Bronchial epithelial cell (primary cell): ENCODE results near the gene FRMD4A. TPM values are rescaled to one million over a fixed set of nuclear protein-coding genes. Genes with fewer than 3 reads are reported as not detected.
A peak's percentile ranks its signal among the peaks of the same experiment; 100 is the strongest.
"Not testable (repeated sequence)": the region's sequence is repeated elsewhere in the genome, so short reads cannot be mapped to it uniquely, and the experiment has no call there.

Source experiments
- DNase-seq: peaks from one replicate; pipeline ENCODE4 v3.0.0-alpha.2; 2010; ENCODE audit warnings: low read depth
- FAIRE-seq: peaks from 2 replicates; lab custom pipeline; 2011; peaks lifted over from hg19 to GRCh38; lab: Jason Lieb, UNC
- H3K27me3 ChIP-seq: 2 replicates; pipeline ENCODE4 v1.5.1; 2011; ENCODE audit warnings: low read length; ENCODE audit not compliant: control insufficient read depth, insufficient read depth
- H3K36me3 ChIP-seq: 2 replicates; pipeline ENCODE4 v1.5.1; 2011; ENCODE audit warnings: low read length; ENCODE audit not compliant: control insufficient read depth, insufficient read depth
- H3K4me3 ChIP-seq: 2 replicates; pipeline ENCODE4 v1.5.1; 2011; ENCODE audit warnings: mild to moderate bottlenecking, low read depth, low read length, control low read depth
- CTCF ChIP-seq: IDR thresholded peaks from 2 replicates; pipeline ENCODE4 v1.5.1; 2011; ENCODE audit warnings: mild to moderate bottlenecking, moderate library complexity, low read length, control low read depth, inconsistent platforms; ENCODE audit not compliant: insufficient read depth, severe bottlenecking
- total RNA-seq: library from RNA; depleted of rRNA; stranded (reverse); fragments of >200 nt; gene quantifications from 2 replicates; pipeline ENCODE4 v1.2.1, GENCODE V29; 2014

Gene FRMD4A
- total RNA-seq, 1 donor from 2014 or later = 3.2 TPM

DNA sequence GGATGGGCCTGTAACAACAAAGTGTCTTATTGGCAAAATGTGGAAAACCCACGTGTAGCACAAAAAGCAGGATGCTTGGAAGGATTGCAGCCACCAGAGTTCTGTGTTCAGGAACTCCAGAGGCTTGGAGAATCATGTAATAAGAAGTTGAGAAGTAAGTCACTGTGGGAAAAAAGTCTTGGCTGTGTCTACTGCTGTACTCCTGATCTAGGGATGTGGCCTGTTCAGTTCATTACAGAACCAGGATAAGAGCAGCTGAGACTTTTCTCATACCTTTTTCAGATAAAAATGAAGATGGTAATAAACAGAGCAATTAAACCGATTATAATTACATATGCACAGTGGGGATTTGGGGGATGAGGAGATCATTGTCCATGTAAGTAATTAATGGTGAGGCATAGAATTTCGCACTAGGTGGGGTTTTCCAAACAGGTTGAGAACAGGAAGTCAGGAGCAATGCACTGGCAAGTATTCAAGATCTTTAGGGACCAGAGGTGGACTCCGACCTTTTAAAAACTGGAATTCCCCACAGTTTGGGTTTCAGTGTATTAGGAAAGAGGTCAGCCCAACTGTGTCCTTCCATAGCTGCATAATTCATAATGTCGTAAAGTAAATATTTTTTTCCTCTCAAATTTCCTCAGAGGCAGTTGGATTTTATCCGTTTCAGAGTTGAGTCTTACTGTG lies 281.7 kb downstream of the FRMD4A start:
- DNase-seq (peak; percentile 33), FAIRE-seq (no peak)
- Histone ChIP-seq H3K4me3 (no peak overlapping the region), H3K36me3 (no peaks in the 10 kb centered on the region), H3K27me3 (peaks cover 2% of the 10 kb centered on the region)
- TF ChIP-seq CTCF = no peak

GRCh38 chr10:14047431-14047830 lies 283.3 kb downstream of the FRMD4A start:
- FAIRE-seq (no peak), DNase-seq (no peak)
- Histone ChIP-seq H3K36me3 (no peaks in the 10 kb centered on the region), H3K4me3 (no peak overlapping the region), H3K27me3 (no peaks in the 10 kb centered on the region)
- no peak for TF ChIP-seq CTCF

DNA sequence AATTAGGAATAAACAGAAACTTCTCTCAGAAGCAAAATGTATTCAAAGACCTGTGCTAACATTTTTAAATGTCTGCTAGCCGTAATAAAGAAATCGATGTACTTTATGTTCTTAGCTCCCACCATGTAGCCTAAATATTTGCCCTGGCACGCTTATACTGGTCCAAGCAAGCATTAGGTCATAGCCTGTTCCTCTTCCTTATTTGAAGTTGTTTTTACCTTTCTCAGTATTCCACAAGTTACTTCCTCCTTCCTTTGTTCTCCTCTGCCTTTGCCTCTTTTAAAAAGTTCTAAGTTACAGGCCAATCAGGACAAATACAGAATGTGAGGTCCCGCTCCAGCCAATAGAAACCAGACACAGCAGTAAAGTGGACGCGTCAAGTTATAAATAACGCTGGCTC lies 288.7 kb downstream of the FRMD4A start:
- peak; percentile 12 for DNase-seq
- H3K4me3 ChIP-seq, H3K27me3 ChIP-seq, FAIRE-seq, H3K36me3 ChIP-seq: not testable (repeated sequence)

DNA sequence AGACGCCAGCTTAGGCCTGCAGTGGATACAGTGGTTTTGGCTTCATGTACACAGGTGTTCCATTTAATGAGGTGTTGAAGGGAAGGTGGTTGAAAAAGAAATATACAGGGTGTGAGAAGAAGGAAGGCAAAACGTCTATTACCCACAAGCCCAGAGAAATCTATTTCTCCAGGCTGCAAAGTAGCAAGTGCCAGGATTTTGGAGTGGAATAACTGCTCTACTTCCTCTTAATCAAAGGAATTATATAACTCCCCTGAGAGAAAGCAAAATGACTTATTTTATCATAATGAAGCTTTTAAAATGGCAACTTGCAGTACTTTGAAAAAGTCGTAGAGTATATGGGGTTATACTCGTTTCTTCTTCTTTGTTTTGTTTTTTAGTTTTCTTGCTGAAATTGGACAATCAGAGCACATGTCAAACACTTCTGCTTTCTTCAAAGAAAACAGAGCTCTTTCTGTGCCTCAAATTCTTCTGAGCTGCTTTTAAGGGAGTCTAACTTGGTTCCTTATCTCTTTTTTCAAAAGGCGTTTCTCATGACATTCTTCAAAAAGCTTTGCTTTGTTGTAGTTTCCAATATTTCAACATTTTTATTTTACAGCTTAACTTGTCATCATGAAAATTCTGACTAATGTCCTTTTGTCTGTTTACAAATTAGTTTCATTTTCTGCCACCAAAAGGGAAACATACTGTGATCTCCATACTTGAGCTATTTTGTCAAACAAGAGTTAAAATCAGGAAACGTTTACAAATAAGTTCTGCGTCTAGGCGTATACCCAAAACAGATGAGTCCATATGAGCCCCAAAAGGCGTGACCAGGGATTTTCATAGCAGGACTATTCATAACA lies 289.7 kb downstream of the FRMD4A start:
- FAIRE-seq = no peak
- TF ChIP-seq CTCF = no peak
- H3K4me3 ChIP-seq = no peak overlapping the region
- no peaks in the 10 kb centered on the region for H3K36me3 ChIP-seq
- DNase-seq = peak; percentile 30
- no peaks in the 10 kb centered on the region for H3K27me3 ChIP-seq

DNA sequence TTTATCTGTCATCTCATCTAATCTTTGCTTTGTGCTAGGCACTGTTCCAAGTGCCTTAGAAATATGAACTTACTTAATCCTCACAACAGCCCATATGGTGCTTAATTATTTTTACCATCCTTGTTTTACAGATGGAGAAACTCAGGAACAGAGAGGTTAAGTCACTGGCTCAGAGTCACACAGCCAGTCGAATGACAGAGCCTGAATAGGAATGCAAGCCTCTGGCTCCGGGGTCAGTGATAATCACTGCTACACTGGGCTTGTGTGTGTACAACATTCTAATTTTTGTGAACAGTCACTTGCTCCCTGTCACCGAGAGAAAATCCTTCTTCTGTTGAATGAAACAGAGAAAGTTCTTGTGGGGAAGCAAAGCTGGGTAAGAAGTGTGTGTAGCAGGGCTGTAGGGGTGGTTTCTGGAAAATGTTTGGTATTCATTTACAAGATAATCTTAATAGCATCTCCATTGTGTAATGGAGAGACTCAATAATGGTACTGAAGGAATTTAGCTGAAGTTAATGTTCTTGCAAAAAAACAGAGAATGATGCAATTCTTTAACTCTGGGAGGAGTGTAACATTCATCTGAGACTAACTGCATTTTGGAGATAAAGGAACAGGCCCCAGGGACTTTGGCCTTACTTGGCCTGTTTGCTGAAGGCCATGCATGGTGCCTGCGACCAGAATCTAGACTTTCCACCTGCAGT lies 290.6 kb downstream of the FRMD4A start:
- H3K4me3 ChIP-seq = no peak overlapping the region
- FAIRE-seq (no peak), DNase-seq (no peak)
- H3K36me3 ChIP-seq = no peaks in the 10 kb centered on the region
- no peaks in the 10 kb centered on the region for H3K27me3 ChIP-seq
- no peak for TF ChIP-seq CTCF

DNA sequence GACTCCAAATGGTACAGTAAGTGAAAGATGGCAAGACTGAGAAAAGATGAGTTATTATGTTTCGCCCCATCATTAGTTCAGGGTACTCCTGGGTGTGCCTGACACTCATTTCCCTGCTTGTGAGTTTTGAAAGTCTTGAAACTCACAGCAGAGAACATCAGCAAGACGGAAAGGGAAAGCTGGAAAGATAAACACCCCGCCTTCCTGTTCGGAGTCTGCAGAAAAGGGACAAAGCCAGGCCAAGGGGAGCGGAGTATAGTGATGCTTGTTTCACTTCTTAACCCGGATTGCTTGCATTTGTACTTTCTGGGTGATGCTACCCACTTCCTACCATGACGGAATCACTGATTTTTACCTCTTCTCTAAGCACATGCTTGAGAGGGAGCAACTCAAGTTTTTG lies 294.5 kb downstream of the FRMD4A start:
- TF ChIP-seq CTCF = no peak
- H3K27me3 ChIP-seq = no peaks in the 10 kb centered on the region
- no peak overlapping the region for H3K4me3 ChIP-seq
- FAIRE-seq = no peak
- H3K36me3 ChIP-seq = no peaks in the 10 kb centered on the region
- DNase-seq = no peak
